PC-9 (cell line): Measurements from ENCODE around the gene PPFIBP1. TPM values are rescaled to one million over a fixed set of nuclear protein-coding genes. Genes with fewer than 3 reads are reported as not detected.

Source experiments
- BruUV-seq: library from RNA; stranded (reverse); fragments of 400-500 nt; replicated peaks from 2 replicates; lab custom pipeline; 2021; lab: Mats Ljungman, UMichigan
- CTCF ChIA-PET: fragments of 300-600 bp; sonication (Branson Sonifier 250); formaldehyde crosslinking; loops from one replicate; lab custom pipeline; 2022; ENCODE audit warnings: antibody characterized with exemption; lab: Charles Lee
- POLR2A ChIA-PET: fragments of 300-600 bp; sonication (Branson Sonifier 250); formaldehyde crosslinking; loops from one replicate; lab custom pipeline; 2022; ENCODE audit warnings: antibody characterized with exemption; ENCODE audit not compliant: unreplicated experiment; lab: Charles Lee
- DNase-seq, 2 experiments: peaks; one replicate each; pipeline versions ENCODE4 v3.0.0 to v3.0.0-alpha.2; 2015 to 2022; ENCODE audit warnings: mixed read lengths in 1 of 2
- H2AFZ ChIP-seq: fragments of 200-600 bp; sonication (generic); 2 replicates; pipeline ENCODE4 v1.8.1; 2017; ENCODE audit warnings: antibody characterized with exemption
- H3F3A ChIP-seq: fragments of 200-600 bp; sonication (generic); 2 replicates; pipeline ENCODE4 v1.8.1; 2017; ENCODE audit warnings: antibody characterized with exemption, mild to moderate bottlenecking, low read depth; ENCODE audit not compliant: insufficient read depth
- H3K27ac ChIP-seq: fragments of 200-600 bp; sonication (generic); 2 replicates; pipeline ENCODE4 v1.6.1; 2016; ENCODE audit warnings: mixed run types
- H3K27me3 ChIP-seq: fragments of 200-600 bp; sonication (generic); 2 replicates; pipeline ENCODE4 v1.6.1; 2016; ENCODE audit warnings: low read depth, mixed run types; ENCODE audit not compliant: insufficient read depth
- H3K36me3 ChIP-seq: fragments of 200-600 bp; sonication (generic); 2 replicates; pipeline ENCODE4 v1.6.1; 2016; ENCODE audit warnings: low read depth, mixed run types
- H3K4me1 ChIP-seq: fragments of 200-600 bp; sonication (generic); replicated peaks from 2 replicates; pipeline ENCODE4 v1.6.1; 2016; ENCODE audit warnings: mixed run types; ENCODE audit not compliant: insufficient read depth
- H3K4me2 ChIP-seq: fragments of 200-600 bp; sonication (generic); 2 replicates; pipeline ENCODE4 v1.6.1; 2017; ENCODE audit warnings: mixed run types
- H3K4me3 ChIP-seq: fragments of 200-600 bp; sonication (generic); 2 replicates; pipeline ENCODE4 v1.6.1; 2016; ENCODE audit warnings: mixed run types
- H3K79me2 ChIP-seq: fragments of 200-600 bp; sonication (generic); 2 replicates; pipeline ENCODE4 v1.6.1; 2017; ENCODE audit warnings: low read depth, mixed run types
- H3K9me2 ChIP-seq: fragments of 200-600 bp; sonication (generic); 2 replicates; pipeline ENCODE4 v1.8.1; 2017; ENCODE audit warnings: mild to moderate bottlenecking; ENCODE audit not compliant: insufficient read depth
- H3K9me3 ChIP-seq: fragments of 200-600 bp; sonication (generic); 2 replicates; pipeline ENCODE4 v1.8.1; 2016; ENCODE audit warnings: low read depth; ENCODE audit not compliant: insufficient read depth
- H4K20me1 ChIP-seq: fragments of 200-600 bp; sonication (generic); 2 replicates; pipeline ENCODE4 v1.8.1; 2017; ENCODE audit not compliant: insufficient read depth
- EZH2 ChIP-seq: fragments of 200-600 bp; sonication (generic); IDR thresholded peaks from 2 replicates; pipeline ENCODE4 v1.8.0; 2017; ENCODE audit warnings: antibody characterized with exemption, low read depth
- intact Hi-C: fragments of 100-400 bp; cut with micrococcal nuclease; formaldehyde crosslinking; loops from one replicate; pipeline ENCODE4 v1.10.0; 2022; ENCODE audit not compliant: unreplicated experiment
- total RNA-seq: library from RNA; stranded (reverse); gene quantifications from 2 replicates; pipeline ENCODE4 v1.2.3, GENCODE V29; 2021
- TF ChIP-seq, protein P1 (sequence below): fragments of 200-600 bp; sonication (generic); conservative IDR thresholded peaks from 2 replicates; pipeline ENCODE4 v1.6.1; 2017; ENCODE audit warnings: mixed run types, antibody characterized with exemption, mild to moderate bottlenecking, moderate library complexity

PPFIBP1 gene
- total RNA-seq, 1 experiment from 2014 or later = 77.0 TPM

- H3K9me2 ChIP-seq = no peaks in the 10 kb centered on the region
- peaks cover 33% of the 10 kb centered on the region for H3K79me2 ChIP-seq
- intact Hi-C loops = loop anchor here (1.0 kb wide), 4 partner anchors 25 to 86 kb away; partner anchors contain the start of gene PPFIBP1
- BruUV-seq = no TSS peak
- H3K9me3 ChIP-seq = no peaks in the 10 kb centered on the region
- DNase-seq = peak; percentile 28 to 89
- no peaks in the 10 kb centered on the region for H3K27me3 ChIP-seq
- no peaks in the 10 kb centered on the region for H4K20me1 ChIP-seq
- H3K4me1 ChIP-seq = peaks cover 38% of the 10 kb centered on the region
- peak overlapping the region; percentile 98 for H3K27ac ChIP-seq
- ChIA-PET POLR2A (interaction anchor here (0.6 to 1.0 kb wide), 2 partner anchors 9 to 25 kb away, joined by 4 to 8 read pairs; partner anchors contain the start of gene PPFIBP1), CTCF (no interaction called here)
- H3K36me3 ChIP-seq = no peaks in the 10 kb centered on the region
- peak overlapping the region; percentile 83 for H3K4me2 ChIP-seq
- H3F3A ChIP-seq = peaks cover 24% of the 10 kb centered on the region
- no peak for TF ChIP-seq EZH2
- TF ChIP-seq, protein P1, sequence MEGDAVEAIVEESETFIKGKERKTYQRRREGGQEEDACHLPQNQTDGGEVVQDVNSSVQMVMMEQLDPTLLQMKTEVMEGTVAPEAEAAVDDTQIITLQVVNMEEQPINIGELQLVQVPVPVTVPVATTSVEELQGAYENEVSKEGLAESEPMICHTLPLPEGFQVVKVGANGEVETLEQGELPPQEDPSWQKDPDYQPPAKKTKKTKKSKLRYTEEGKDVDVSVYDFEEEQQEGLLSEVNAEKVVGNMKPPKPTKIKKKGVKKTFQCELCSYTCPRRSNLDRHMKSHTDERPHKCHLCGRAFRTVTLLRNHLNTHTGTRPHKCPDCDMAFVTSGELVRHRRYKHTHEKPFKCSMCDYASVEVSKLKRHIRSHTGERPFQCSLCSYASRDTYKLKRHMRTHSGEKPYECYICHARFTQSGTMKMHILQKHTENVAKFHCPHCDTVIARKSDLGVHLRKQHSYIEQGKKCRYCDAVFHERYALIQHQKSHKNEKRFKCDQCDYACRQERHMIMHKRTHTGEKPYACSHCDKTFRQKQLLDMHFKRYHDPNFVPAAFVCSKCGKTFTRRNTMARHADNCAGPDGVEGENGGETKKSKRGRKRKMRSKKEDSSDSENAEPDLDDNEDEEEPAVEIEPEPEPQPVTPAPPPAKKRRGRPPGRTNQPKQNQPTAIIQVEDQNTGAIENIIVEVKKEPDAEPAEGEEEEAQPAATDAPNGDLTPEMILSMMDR = no peak
- H2AFZ ChIP-seq = peak overlapping the region; percentile 76
- H3K4me3 ChIP-seq = peak overlapping the region; percentile 52; the same call in 1 of the 2 replicates
These were observed 25.3 kb downstream of the PPFIBP1 start for GRCh38 chr12:27549236-27549800.

DNA sequence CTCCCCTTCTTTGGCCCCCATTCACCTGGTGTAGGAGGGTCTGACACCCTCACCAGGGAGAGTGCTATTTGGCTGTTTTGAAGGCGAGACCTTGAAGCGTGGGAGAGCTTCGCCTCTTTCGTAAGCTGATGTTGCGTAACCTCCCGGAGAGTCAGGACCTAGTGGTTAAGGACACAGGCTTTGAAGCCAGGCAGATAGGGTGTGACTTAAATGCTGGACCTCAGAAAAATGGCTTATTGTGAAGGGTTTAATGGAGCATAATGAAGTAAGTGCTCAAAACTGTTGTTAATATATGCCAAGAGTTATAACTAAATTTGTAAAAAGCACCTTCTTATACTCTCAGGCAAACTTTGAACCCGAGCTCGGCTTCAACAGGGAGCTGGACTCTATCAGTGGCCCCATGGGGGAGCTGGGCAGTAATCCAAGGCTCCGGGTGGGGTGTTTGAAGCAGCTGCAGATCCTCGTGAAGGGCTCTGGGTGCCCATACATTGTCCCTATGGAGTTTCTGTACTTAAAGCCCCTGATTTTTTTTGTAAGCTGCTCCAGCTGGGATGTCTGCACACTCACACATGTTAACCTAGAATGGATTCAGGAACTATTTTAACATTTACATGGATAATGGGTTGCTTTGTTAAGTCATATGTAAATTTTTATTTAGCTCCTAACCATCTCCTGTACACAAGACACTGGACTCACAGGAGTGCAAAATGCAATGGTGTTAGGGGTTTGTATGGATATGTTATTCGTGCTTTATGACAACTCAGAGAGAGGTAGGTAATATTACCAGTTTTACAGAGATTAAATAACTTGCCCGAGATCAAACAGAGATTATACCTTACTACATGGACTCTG lies 26.0 kb downstream of the PPFIBP1 start:
- Histone ChIP-seq H3K4me3 (peak overlapping the region; percentile 52; the same call in 1 of the 2 replicates), H3K9me3 (no peaks in the 10 kb centered on the region), H3K4me2 (peak overlapping the region; percentile 83), H4K20me1 (no peaks in the 10 kb centered on the region), H3K9me2 (no peaks in the 10 kb centered on the region), H3K27me3 (no peaks in the 10 kb centered on the region), H3K27ac (peak overlapping the region; percentile 98), H3F3A (peaks cover 24% of the 10 kb centered on the region), H3K4me1 (peaks cover 38% of the 10 kb centered on the region), H3K36me3 (no peaks in the 10 kb centered on the region), H3K79me2 (peaks cover 33% of the 10 kb centered on the region), H2AFZ (peak overlapping the region; percentile 76)
- TF ChIP-seq EZH2 = no peak
- TF ChIP-seq, protein P1 = no peak
- peak; percentile 82 to 95 for DNase-seq
- ChIA-PET POLR2A (interaction anchor here (0.6 to 1.0 kb wide), 2 partner anchors 8 to 26 kb away, joined by 4 to 8 read pairs; partner anchors contain the start of gene PPFIBP1), CTCF (no interaction called here)
- BruUV-seq = no TSS peak
- intact Hi-C loops = loop anchor here (1.0 kb wide), 4 partner anchors 26 to 85 kb away; partner anchors contain the start of gene PPFIBP1

- DNase-seq = no peak
- no TSS peak for BruUV-seq
- no peaks in the 10 kb centered on the region for H3K9me2 ChIP-seq
- H3K27me3 ChIP-seq = no peaks in the 10 kb centered on the region
- H3K4me2 ChIP-seq = peak overlapping the region; percentile 83
- POLR2A ChIA-PET = interaction anchor here (0.7 kb wide), 1 partner anchor 66 kb away, joined by 19 read pairs; no protein-coding TSS in a partner anchor
- peaks cover 33% of the 10 kb centered on the region for H3K79me2 ChIP-seq
- peak overlapping the region; percentile 52; the same call in 1 of the 2 replicates for H3K4me3 ChIP-seq
- CTCF ChIA-PET = no interaction called here
- no peaks in the 10 kb centered on the region for H4K20me1 ChIP-seq
- no peaks in the 10 kb centered on the region for H3K9me3 ChIP-seq
- intact Hi-C loops = no loop called here
- H2AFZ ChIP-seq = no peak overlapping the region
- H3K27ac ChIP-seq = peak overlapping the region; percentile 98
- H3F3A ChIP-seq = peaks cover 24% of the 10 kb centered on the region
- H3K36me3 ChIP-seq = no peaks in the 10 kb centered on the region
- H3K4me1 ChIP-seq = peaks cover 38% of the 10 kb centered on the region
- TF ChIP-seq, protein P1 = no peak
- TF ChIP-seq EZH2 = no peak
These were observed 26.6 kb downstream of the PPFIBP1 start for GRCh38 chr12:27550653-27550975.
